ENCODE data around the gene ZSCAN2.
A peak's percentile ranks its signal among the peaks of the same experiment; 100 is the strongest.

DNA sequence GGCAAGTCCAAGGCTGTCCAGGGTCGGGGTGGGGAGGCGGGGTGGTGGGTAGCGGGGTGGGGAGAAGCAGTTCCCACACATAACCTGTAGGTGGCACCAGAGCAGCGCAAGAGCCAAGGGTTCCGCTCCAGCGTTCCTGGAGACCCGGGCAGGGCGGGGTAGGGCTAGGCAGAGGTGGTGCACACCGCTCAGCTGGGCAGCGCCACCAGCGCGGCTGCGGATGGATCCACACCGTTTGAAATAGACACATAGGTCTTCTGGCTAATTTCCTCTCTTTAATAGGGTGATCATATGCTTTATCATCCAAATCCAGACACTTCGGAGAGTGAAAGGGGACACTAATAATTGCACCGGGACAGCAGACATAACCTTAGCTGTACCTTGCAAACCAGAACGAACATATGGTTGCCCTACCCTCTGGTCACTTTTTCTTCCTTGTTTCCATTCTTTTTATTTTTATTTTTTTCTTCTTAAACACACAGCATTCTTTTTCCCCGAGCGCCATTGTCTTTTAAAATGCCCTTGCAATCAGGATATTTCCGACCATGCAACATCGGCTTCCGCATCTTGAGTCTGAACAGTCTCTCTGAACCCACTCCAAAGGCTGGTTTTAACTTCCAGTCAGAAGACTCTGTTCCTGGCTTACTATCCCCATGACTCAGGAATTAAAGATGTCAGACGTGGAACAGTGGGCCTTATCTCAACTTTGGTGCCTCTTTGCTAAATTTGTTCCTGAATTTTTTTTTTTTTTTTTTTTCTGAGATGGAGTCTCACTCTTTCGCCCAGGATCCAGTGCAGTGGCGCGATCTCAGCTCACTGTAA, 12.5 kb upstream of the ZSCAN2 start:
- TF ChIP-seq, protein P1, sequence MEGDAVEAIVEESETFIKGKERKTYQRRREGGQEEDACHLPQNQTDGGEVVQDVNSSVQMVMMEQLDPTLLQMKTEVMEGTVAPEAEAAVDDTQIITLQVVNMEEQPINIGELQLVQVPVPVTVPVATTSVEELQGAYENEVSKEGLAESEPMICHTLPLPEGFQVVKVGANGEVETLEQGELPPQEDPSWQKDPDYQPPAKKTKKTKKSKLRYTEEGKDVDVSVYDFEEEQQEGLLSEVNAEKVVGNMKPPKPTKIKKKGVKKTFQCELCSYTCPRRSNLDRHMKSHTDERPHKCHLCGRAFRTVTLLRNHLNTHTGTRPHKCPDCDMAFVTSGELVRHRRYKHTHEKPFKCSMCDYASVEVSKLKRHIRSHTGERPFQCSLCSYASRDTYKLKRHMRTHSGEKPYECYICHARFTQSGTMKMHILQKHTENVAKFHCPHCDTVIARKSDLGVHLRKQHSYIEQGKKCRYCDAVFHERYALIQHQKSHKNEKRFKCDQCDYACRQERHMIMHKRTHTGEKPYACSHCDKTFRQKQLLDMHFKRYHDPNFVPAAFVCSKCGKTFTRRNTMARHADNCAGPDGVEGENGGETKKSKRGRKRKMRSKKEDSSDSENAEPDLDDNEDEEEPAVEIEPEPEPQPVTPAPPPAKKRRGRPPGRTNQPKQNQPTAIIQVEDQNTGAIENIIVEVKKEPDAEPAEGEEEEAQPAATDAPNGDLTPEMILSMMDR (conservative IDR thresholded peaks at IDR 0.05) = peak; percentile 94
- TF ChIP-seq ZFX (IDR thresholded peaks at IDR 0.05) = no peak
